HG02571 (cell line): ENCODE measurements around the gene MGLL.

Source experiments
- ATAC-seq: cut with Tn5 transposase; IDR thresholded peaks from one replicate; pipeline ENCODE4 v1.9.1; 2021; ENCODE audit warnings: mild to moderate bottlenecking, moderate library complexity; ENCODE audit not compliant: unreplicated experiment

MGLL gene

DNA sequence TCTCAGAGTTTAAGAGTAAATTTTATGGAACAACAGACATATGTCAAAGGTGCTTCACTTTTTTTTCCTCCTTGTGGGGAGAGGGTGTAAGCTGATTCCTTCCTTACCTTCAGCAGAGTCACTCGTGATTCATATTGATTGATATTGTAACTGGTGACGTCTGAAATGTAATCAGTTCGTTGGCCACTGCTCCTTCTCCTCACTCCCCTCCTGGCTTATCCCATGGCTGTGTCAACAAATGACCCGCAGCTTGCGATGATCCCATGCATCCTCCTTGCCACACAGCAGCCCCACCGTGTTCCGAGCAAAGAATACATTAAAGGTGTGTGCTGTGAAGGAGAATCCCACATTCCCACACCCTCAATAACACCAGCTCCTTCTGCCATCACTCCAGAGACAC lies 7.3 kb downstream of the MGLL start:
- no peak for ATAC-seq

DNA sequence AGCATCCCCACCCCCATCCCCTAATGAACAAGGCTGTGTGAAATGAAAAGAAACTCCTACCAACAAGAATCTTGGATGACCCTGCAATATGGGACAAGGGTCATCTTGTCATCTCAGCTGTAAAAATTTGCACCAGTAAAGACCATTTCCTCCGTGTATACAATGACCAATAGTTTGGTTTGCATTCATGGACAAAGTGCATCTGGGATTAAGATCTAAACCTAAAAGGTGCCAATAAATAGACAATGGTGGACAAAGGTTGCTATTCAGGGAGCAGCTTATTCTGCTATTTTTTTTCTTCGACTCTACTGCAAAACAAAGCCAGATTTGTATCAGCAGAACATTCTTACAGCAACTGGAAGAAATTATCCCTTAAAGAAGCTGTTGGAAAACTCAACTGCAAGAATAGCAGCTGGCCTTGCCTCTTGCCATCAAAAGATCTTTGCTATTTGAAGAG lies 8.0 kb downstream of the MGLL start:
- no peak for ATAC-seq

- no peak for ATAC-seq
Measured at GRCh38 chr3:127812151-127812550, 10.2 kb downstream of the MGLL start.

GRCh38 chr3:127811717-127812116 lies 10.6 kb downstream of the MGLL start:
- ATAC-seq: no peak

- no peak for ATAC-seq
Measured at GRCh38 chr3:127809611-127810010, 12.7 kb downstream of the MGLL start.

DNA sequence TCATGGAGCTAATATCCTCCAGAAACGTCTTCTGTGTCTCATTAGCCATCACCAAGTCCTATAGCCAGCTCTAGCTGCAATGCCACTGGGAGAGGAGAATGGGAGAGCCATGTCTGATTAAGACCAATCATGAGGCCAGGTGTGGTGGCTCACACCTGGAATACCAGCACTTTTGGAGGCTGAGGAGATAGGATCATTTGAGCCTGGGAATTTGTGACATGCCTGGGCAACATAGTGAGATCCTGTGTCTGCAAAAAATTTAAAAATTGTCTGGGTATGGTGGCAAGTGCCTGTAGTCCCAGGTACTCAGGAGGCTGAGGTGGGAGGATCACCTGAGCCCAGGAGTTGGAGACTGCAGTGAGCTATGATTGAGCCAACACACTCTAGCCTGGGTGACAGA lies 13.1 kb downstream of the MGLL start:
- no peak for ATAC-seq

- ATAC-seq: no peak
Measured at GRCh38 chr3:127808197-127808596, 14.1 kb downstream of the MGLL start.

DNA sequence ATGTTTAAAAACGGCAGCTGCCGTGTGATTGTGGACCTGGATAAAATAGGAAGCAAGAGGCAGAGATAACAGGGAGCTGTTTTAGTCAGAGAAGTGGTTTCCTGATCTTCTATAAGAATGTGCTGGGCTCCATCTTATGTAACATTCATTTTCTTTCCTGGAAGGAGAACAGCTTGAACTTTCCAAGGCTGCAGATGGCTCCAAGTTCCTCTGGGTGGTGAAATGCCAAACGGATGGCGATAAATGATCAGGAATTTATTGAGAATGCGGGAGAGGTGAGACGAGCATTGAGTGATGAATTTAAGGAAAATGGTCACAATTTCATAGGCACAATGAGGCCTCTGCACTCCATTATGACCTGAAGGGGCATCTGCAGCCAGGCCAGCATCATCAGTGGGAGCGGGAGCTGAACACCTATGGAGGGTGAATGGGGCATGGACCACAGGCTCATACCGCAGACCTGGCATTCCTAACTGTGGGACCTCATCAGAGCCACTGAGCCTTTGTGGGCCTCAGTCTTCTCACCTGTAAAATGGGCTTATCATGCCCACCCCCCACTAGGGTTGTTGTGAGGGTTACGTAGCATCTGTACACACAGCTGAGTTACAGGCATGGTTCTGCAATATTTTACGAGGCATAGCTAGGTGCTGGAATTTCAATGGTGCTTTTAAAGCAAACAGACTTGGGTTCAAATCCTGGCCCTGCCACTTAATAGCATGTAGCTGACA lies 17.1 kb downstream of the MGLL start:
- ATAC-seq: no peak

- ATAC-seq: no peak
Measured at GRCh38 chr3:127804141-127804540, 18.2 kb downstream of the MGLL start.

- no peak for ATAC-seq
Measured at GRCh38 chr3:127803619-127804018, 18.7 kb downstream of the MGLL start.

- ATAC-seq: no peak
Measured at GRCh38 chr3:127802606-127803005, 19.7 kb downstream of the MGLL start.

GRCh38 chr3:127801731-127802313 lies 20.5 kb downstream of the MGLL start:
- no peak for ATAC-seq

DNA sequence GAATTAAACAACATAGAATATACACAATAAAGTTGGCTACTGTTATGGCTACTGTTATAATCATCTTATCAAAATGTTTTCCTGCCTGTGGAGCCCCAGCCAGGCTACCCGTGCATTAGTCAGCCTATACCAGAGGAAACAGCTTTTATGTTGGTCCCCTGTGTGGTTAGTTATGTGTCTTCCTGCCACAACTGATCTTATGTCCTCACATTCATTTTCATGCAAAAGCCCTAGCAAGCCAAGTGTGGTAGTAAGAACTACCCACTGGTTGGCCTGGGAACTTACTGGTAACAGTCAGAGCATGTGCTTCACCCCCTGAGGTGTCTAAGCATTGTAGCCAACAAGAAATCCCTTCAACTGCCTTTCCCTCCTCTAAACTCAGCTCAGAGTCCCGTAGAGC lies 21.8 kb downstream of the MGLL start:
- no peak for ATAC-seq

GRCh38 chr3:127799476-127800222 lies 22.7 kb downstream of the MGLL start:
- ATAC-seq: no peak

GRCh38 chr3:127798716-127799115 lies 23.6 kb downstream of the MGLL start:
- no peak for ATAC-seq

DNA sequence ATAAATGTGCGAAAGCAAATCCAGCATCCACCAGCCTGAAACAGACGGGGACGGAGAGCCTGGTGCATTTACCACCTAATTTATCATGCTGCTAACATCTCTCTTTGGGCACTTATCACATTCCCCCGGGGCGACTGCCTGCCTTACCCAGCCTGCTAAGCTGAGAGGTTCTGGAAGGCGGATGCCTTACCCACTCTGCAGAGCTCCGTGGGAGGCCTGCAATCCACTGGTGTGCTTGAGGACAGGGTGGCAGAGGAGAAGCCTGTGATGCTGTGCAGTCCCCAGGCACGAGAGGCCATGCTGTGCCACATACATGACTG lies 25.5 kb downstream of the MGLL start:
- ATAC-seq: no peak

- no peak for ATAC-seq
Measured at GRCh38 chr3:127796045-127796830, 26.1 kb downstream of the MGLL start.

DNA sequence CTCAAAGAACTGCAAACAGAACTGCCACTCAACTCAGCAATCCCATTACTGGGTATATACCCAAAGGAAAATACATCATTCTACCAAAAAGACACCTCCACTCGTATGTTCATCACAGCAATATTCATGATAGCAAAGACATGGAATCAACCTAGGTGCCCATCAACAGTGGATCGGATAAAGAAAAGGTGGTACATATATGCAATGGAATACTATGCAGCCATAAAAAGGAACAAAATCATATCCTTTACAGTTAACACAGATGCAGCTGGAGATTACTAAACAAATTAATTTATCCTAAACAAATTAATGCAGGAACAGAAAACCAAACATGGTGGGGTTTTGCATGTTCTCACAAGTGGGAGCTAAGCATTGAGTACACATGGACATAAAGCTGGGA lies 27.3 kb downstream of the MGLL start:
- no peak for ATAC-seq

- ATAC-seq: no peak
Measured at GRCh38 chr3:127794402-127794801, 27.9 kb downstream of the MGLL start.

- ATAC-seq: no peak
Measured at GRCh38 chr3:127792541-127793292, 29.6 kb downstream of the MGLL start.
